Measurements from ENCODE around the gene ADAM10.
"Not testable (repeated sequence)": the region's sequence is repeated elsewhere in the genome, so short reads cannot be mapped to it uniquely, and the experiment has no call there.

ADAM10 gene

GRCh38 chr15:58627046-58627445, 122.5 kb downstream of the ADAM10 start:
- Histone ChIP-seq H3K9me3 (ENCODE audit: control insufficient read depth, low read length) (no peaks in the 10 kb centered on the region), H3K4me3 (ENCODE audit: insufficient read depth, low read depth, low read length) (no peak overlapping the region), H3K27me3 (ENCODE audit: control insufficient read depth, insufficient read depth, low read length, poor library complexity, severe bottlenecking) (no peaks in the 10 kb centered on the region), H3K4me1 (ENCODE audit: control insufficient read depth, insufficient read depth, low read length) (no peaks in the 10 kb centered on the region), H3K27ac (ENCODE audit: insufficient read depth, low read depth, low read length, poor library complexity, severe bottlenecking) (no peak overlapping the region), H3K36me3 (ENCODE audit: control insufficient read depth, insufficient read depth, low read length) (peaks cover 13% of the 10 kb centered on the region)
- 90 to 95% methylated on average over 1 of the region's 2 CpGs for WGBS, 2 experiments

GRCh38 chr15:58626378-58626777, 123.1 kb downstream of the ADAM10 start:
- Histone ChIP-seq H3K4me3 (ENCODE audit: insufficient read depth, low read depth, low read length) (no peak overlapping the region), H3K27ac (ENCODE audit: insufficient read depth, low read depth, low read length, poor library complexity, severe bottlenecking) (no peak overlapping the region), H3K9me3 (ENCODE audit: control insufficient read depth, low read length) (no peaks in the 10 kb centered on the region), H3K27me3 (ENCODE audit: control insufficient read depth, insufficient read depth, low read length, poor library complexity, severe bottlenecking) (no peaks in the 10 kb centered on the region), H3K4me1 (ENCODE audit: control insufficient read depth, insufficient read depth, low read length) (no peaks in the 10 kb centered on the region), H3K36me3 (ENCODE audit: control insufficient read depth, insufficient read depth, low read length) (peaks cover 13% of the 10 kb centered on the region)
- WGBS, 2 experiments = 95 to 100% methylated on average over 1 to 3 of the region's 3 CpGs

GRCh38 chr15:58622877-58623276, 126.6 kb downstream of the ADAM10 start:
- Histone ChIP-seq H3K36me3 (ENCODE audit: control insufficient read depth, insufficient read depth, low read length) (peaks cover 33% of the 10 kb centered on the region), H3K27me3 (ENCODE audit: control insufficient read depth, insufficient read depth, low read length, poor library complexity, severe bottlenecking) (no peaks in the 10 kb centered on the region), H3K9me3 (ENCODE audit: control insufficient read depth, low read length) (no peaks in the 10 kb centered on the region), H3K27ac (ENCODE audit: insufficient read depth, low read depth, low read length, poor library complexity, severe bottlenecking) (no peak overlapping the region), H3K4me3 (ENCODE audit: insufficient read depth, low read depth, low read length) (no peak overlapping the region), H3K4me1 (ENCODE audit: control insufficient read depth, insufficient read depth, low read length) (no peaks in the 10 kb centered on the region)
- 93 to 98% methylated on average over 3 of the region's 3 CpGs for WGBS, 2 experiments

- H3K4me1 ChIP-seq (ENCODE audit: control insufficient read depth, insufficient read depth, low read length); H3K27me3 ChIP-seq (ENCODE audit: control insufficient read depth, insufficient read depth, low read length, poor library complexity, severe bottlenecking); H3K27ac ChIP-seq (ENCODE audit: insufficient read depth, low read depth, low read length, poor library complexity, severe bottlenecking); H3K9me3 ChIP-seq (ENCODE audit: control insufficient read depth, low read length); H3K4me3 ChIP-seq (ENCODE audit: insufficient read depth, low read depth, low read length): not testable (repeated sequence)
- peaks cover 19% of the 10 kb centered on the region for H3K36me3 ChIP-seq (ENCODE audit: control insufficient read depth, insufficient read depth, low read length)
These were observed 129.2 kb downstream of the ADAM10 start for GRCh38 chr15:58620268-58620667.

- Histone ChIP-seq H3K36me3 (ENCODE audit: control insufficient read depth, insufficient read depth, low read length) (peaks cover 19% of the 10 kb centered on the region), H3K27me3 (ENCODE audit: control insufficient read depth, insufficient read depth, low read length, poor library complexity, severe bottlenecking) (no peaks in the 10 kb centered on the region), H3K4me3 (ENCODE audit: insufficient read depth, low read depth, low read length) (no peak overlapping the region), H3K4me1 (ENCODE audit: control insufficient read depth, insufficient read depth, low read length) (no peaks in the 10 kb centered on the region), H3K27ac (ENCODE audit: insufficient read depth, low read depth, low read length, poor library complexity, severe bottlenecking) (no peak overlapping the region), H3K9me3 (ENCODE audit: control insufficient read depth, low read length) (no peaks in the 10 kb centered on the region)
- WGBS, 2 experiments = 90 to 94% methylated on average over 1 of the region's 1 CpG
These were observed 133.3 kb downstream of the ADAM10 start for GRCh38 chr15:58616171-58616570.

GRCh38 chr15:58611731-58612676, 137.5 kb downstream of the ADAM10 start:
- H3K9me3 ChIP-seq (ENCODE audit: control insufficient read depth, low read length) = no peaks in the 10 kb centered on the region
- H3K4me3 ChIP-seq (ENCODE audit: insufficient read depth, low read depth, low read length) = no peak overlapping the region
- no peaks in the 10 kb centered on the region for H3K36me3 ChIP-seq (ENCODE audit: control insufficient read depth, insufficient read depth, low read length)
- H3K4me1 ChIP-seq (ENCODE audit: control insufficient read depth, insufficient read depth, low read length) = no peaks in the 10 kb centered on the region
- WGBS, 2 experiments = 94 to 96% methylated on average over 6 of the region's 6 CpGs
- no peak overlapping the region for H3K27ac ChIP-seq (ENCODE audit: insufficient read depth, low read depth, low read length, poor library complexity, severe bottlenecking)
- no peaks in the 10 kb centered on the region for H3K27me3 ChIP-seq (ENCODE audit: control insufficient read depth, insufficient read depth, low read length, poor library complexity, severe bottlenecking)

GRCh38 chr15:58608711-58609110, 140.8 kb downstream of the ADAM10 start:
- H3K9me3 ChIP-seq (ENCODE audit: control insufficient read depth, low read length) = no peaks in the 10 kb centered on the region
- WGBS, 2 experiments = 100% methylated on average over 1 of the region's 1 CpG; no CpG with 5 or more reads in 1 of the 2 experiments
- no peaks in the 10 kb centered on the region for H3K36me3 ChIP-seq (ENCODE audit: control insufficient read depth, insufficient read depth, low read length)
- no peaks in the 10 kb centered on the region for H3K27me3 ChIP-seq (ENCODE audit: control insufficient read depth, insufficient read depth, low read length, poor library complexity, severe bottlenecking)
- H3K4me3 ChIP-seq (ENCODE audit: insufficient read depth, low read depth, low read length) = no peak overlapping the region
- no peak overlapping the region for H3K27ac ChIP-seq (ENCODE audit: insufficient read depth, low read depth, low read length, poor library complexity, severe bottlenecking)
- H3K4me1 ChIP-seq (ENCODE audit: control insufficient read depth, insufficient read depth, low read length) = no peaks in the 10 kb centered on the region

GRCh38 chr15:58608129-58608590, 141.3 kb downstream of the ADAM10 start:
- WGBS, 2 experiments = 88 to 92% methylated on average over 5 of the region's 5 CpGs
- no peak overlapping the region for H3K27ac ChIP-seq (ENCODE audit: insufficient read depth, low read depth, low read length, poor library complexity, severe bottlenecking)
- H3K36me3 ChIP-seq (ENCODE audit: control insufficient read depth, insufficient read depth, low read length) = no peaks in the 10 kb centered on the region

GRCh38 chr15:58606577-58607080, 142.9 kb downstream of the ADAM10 start:
- Histone ChIP-seq H3K27ac (ENCODE audit: insufficient read depth, low read depth, low read length, poor library complexity, severe bottlenecking) (no peak overlapping the region), H3K9me3 (ENCODE audit: control insufficient read depth, low read length) (no peaks in the 10 kb centered on the region), H3K4me3 (ENCODE audit: insufficient read depth, low read depth, low read length) (no peak overlapping the region), H3K27me3 (ENCODE audit: control insufficient read depth, insufficient read depth, low read length, poor library complexity, severe bottlenecking) (no peaks in the 10 kb centered on the region), H3K36me3 (ENCODE audit: control insufficient read depth, insufficient read depth, low read length) (no peaks in the 10 kb centered on the region), H3K4me1 (ENCODE audit: control insufficient read depth, insufficient read depth, low read length) (no peaks in the 10 kb centered on the region)
- WGBS, 2 experiments = 89 to 94% methylated on average over 4 of the region's 4 CpGs

More at GRCh38 chr15:58608129-58608590, 141.3 kb downstream of the ADAM10 start:
- Histone ChIP-seq H3K4me3 (ENCODE audit: insufficient read depth, low read depth, low read length) (no peak overlapping the region), H3K4me1 (ENCODE audit: control insufficient read depth, insufficient read depth, low read length) (no peaks in the 10 kb centered on the region), H3K9me3 (ENCODE audit: control insufficient read depth, low read length) (no peaks in the 10 kb centered on the region), H3K27me3 (ENCODE audit: control insufficient read depth, insufficient read depth, low read length, poor library complexity, severe bottlenecking) (no peaks in the 10 kb centered on the region)

- Histone ChIP-seq H3K27ac (ENCODE audit: insufficient read depth, low read depth, low read length, poor library complexity, severe bottlenecking) (no peak overlapping the region), H3K36me3 (ENCODE audit: control insufficient read depth, insufficient read depth, low read length) (no peaks in the 10 kb centered on the region), H3K9me3 (ENCODE audit: control insufficient read depth, low read length) (no peaks in the 10 kb centered on the region), H3K4me1 (ENCODE audit: control insufficient read depth, insufficient read depth, low read length) (no peaks in the 10 kb centered on the region), H3K27me3 (ENCODE audit: control insufficient read depth, insufficient read depth, low read length, poor library complexity, severe bottlenecking) (no peaks in the 10 kb centered on the region), H3K4me3 (ENCODE audit: insufficient read depth, low read depth, low read length) (no peak overlapping the region)
- WGBS, 2 experiments = 95 to 97% methylated on average over 3 of the region's 3 CpGs
These were observed 143.5 kb downstream of the ADAM10 start for GRCh38 chr15:58605931-58606530.
